ENCODE measurements around the gene SSH2. TPM values are rescaled to one million over a fixed set of nuclear protein-coding genes. Genes with fewer than 3 reads are reported as not detected.
"Not testable (repeated sequence)": the region's sequence is repeated elsewhere in the genome, so short reads cannot be mapped to it uniquely, and the experiment has no call there.

The SSH2 gene
- total RNA-seq, 2 experiments from 2014 or later, result 32.0 to 33.1 TPM

GRCh38 chr17:29664743-29665480 lies 265.1 kb downstream of the SSH2 start:
- ChIA-PET POLR2A (interaction anchor here (0.6 to 2.2 kb wide), 10 partner anchors 9 to 104 kb away, joined by 3 to 12 read pairs (median 4); no protein-coding TSS in a partner anchor), CTCF (interaction anchor here (0.6 to 2.6 kb wide), 6 partner anchors 21 to 428 kb away, joined by 3 to 16 read pairs (median 4); no protein-coding TSS in a partner anchor)
- intact Hi-C loops (cut with micrococcal nuclease), result loop anchor here (1.0 to 2.0 kb wide), 3 partner anchors 40 to 95 kb away; no protein-coding TSS in a partner anchor
- Mint-ChIP-seq H3K27me3 (no peaks in the 10 kb centered on the region), H3K27ac (peak overlapping the region; percentile 84), H3K4me1 (ENCODE audit: low read depth) (peaks cover 33% of the 10 kb centered on the region), H3K36me3 (peaks cover 38% of the 10 kb centered on the region), H3K4me3 (no peak overlapping the region), H3K9me3 (no peaks in the 10 kb centered on the region)
- no peak for DNase-seq

GRCh38 chr17:29663155-29663554 lies 266.9 kb downstream of the SSH2 start:
- no peak overlapping the region for H3K27ac Mint-ChIP-seq
- POLR2A ChIA-PET, result no interaction called here

DNA sequence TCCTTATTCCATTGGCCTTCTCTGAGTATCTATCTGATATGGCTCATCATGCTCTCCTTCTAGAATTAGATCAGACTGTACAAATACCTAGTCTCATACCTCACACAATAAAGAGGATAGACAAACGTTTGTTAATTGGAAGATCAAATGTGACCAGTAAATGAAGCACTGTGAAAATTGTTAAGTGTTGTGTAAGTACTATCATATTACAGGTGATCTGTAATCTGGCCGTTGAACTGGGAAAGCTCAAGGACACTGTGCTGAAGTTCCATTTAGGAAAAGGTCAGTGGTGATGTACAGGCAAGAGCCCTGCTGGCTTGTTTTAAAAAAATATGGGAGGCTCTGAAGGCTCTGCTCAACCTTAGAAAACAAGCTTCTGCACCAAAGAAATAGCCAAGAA lies 268.8 kb downstream of the SSH2 start:
- POLR2A ChIA-PET, result no interaction called here
- intact Hi-C loops (cut with micrococcal nuclease), result no loop called here
- Mint-ChIP-seq H3K4me1 (ENCODE audit: low read depth) (peaks cover 24% of the 10 kb centered on the region), H3K36me3 (peaks cover 23% of the 10 kb centered on the region), H3K4me3 (no peak overlapping the region), H3K9me3 (no peaks in the 10 kb centered on the region), H3K27me3 (no peaks in the 10 kb centered on the region), H3K27ac (peak overlapping the region; percentile 6)
- CTCF ChIA-PET, result no interaction called here
- DNase-seq, result no peak

More at GRCh38 chr17:29663155-29663554, 266.9 kb downstream of the SSH2 start:
- Mint-ChIP-seq H3K27me3 (no peaks in the 10 kb centered on the region), H3K4me1 (ENCODE audit: low read depth) (peaks cover 36% of the 10 kb centered on the region), H3K4me3 (no peak overlapping the region), H3K36me3 (peaks cover 33% of the 10 kb centered on the region), H3K9me3 (no peaks in the 10 kb centered on the region)
- intact Hi-C loops (cut with micrococcal nuclease), result no loop called here
- no peak for DNase-seq
- CTCF ChIA-PET, result interaction anchor here (0.7 to 1.1 kb wide), 4 partner anchors 43 to 118 kb away, joined by 3 to 8 read pairs (median 4); no protein-coding TSS in a partner anchor

- peak; percentile 28 for DNase-seq
- H3K4me3 Mint-ChIP-seq, result no peak overlapping the region
- ChIA-PET POLR2A (no interaction called here), CTCF (interaction anchor here (0.6 to 1.7 kb wide), 5 partner anchors 9 to 149 kb away, joined by 3 to 4 read pairs (median 3); no protein-coding TSS in a partner anchor)
- H3K36me3 Mint-ChIP-seq, result peaks cover 27% of the 10 kb centered on the region
- no peak overlapping the region for H3K27ac Mint-ChIP-seq
- no peaks in the 10 kb centered on the region for H3K27me3 Mint-ChIP-seq
- peaks cover 9% of the 10 kb centered on the region for H3K4me1 Mint-ChIP-seq (ENCODE audit: low read depth)
- no peaks in the 10 kb centered on the region for H3K9me3 Mint-ChIP-seq
- intact Hi-C loops (cut with micrococcal nuclease), result no loop called here
Measured at GRCh38 chr17:29659155-29659554, 270.9 kb downstream of the SSH2 start.

GRCh38 chr17:29655323-29655722 lies 274.7 kb downstream of the SSH2 start:
- no peak overlapping the region for H3K27ac Mint-ChIP-seq
- CTCF ChIA-PET, result interaction anchor here (0.7 to 2.0 kb wide), 3 partner anchors 38 to 443 kb away, joined by 3 to 7 read pairs (median 4); no protein-coding TSS in a partner anchor

GRCh38 chr17:29653995-29654714 lies 275.9 kb downstream of the SSH2 start:
- Mint-ChIP-seq H3K27ac (no peak overlapping the region), H3K27me3 (no peaks in the 10 kb centered on the region), H3K4me1 (ENCODE audit: low read depth) (peaks cover 2% of the 10 kb centered on the region), H3K9me3 (no peaks in the 10 kb centered on the region), H3K36me3 (peaks cover 15% of the 10 kb centered on the region), H3K4me3 (no peak overlapping the region)
- ChIA-PET CTCF (interaction anchor here (0.9 to 2.0 kb wide), 5 partner anchors 15 to 125 kb away, joined by 3 to 7 read pairs (median 6); no protein-coding TSS in a partner anchor), POLR2A (interaction anchor here (0.6 to 1.3 kb wide), 2 partner anchors 15 to 35 kb away, joined by 3 read pairs; no protein-coding TSS in a partner anchor)
- intact Hi-C loops (cut with micrococcal nuclease), result no loop called here
- no peak for DNase-seq

More at GRCh38 chr17:29655323-29655722, 274.7 kb downstream of the SSH2 start:
- POLR2A ChIA-PET, result no interaction called here
- intact Hi-C loops (cut with micrococcal nuclease), result no loop called here
- DNase-seq, result no peak
- H3K4me1 Mint-ChIP-seq (ENCODE audit: low read depth), result peaks cover 4% of the 10 kb centered on the region
- peaks cover 13% of the 10 kb centered on the region for H3K36me3 Mint-ChIP-seq
- no peak overlapping the region for H3K4me3 Mint-ChIP-seq
- no peaks in the 10 kb centered on the region for H3K27me3 Mint-ChIP-seq
- H3K9me3 Mint-ChIP-seq, result no peaks in the 10 kb centered on the region

DNA sequence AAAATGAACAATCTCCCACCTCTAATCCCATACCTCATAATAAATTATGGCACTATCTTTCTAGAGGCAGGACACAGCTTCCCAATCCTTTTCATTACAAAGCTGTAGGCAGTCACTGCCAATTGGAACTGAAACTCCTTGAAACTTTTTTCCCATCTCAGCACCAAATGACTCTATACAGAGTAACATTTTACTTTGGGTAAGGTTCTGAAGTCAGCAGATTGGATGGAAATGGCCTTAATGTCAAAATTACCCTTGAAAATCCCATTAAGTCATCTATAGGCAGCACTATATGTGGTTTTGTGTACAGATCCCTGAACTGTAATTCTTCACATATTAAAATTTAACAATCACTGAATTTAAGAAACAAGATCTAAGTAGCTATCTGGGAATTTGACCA lies 277.1 kb downstream of the SSH2 start:
- no peak overlapping the region for H3K27ac Mint-ChIP-seq
- intact Hi-C loops (cut with micrococcal nuclease), result no loop called here
- no peaks in the 10 kb centered on the region for H3K4me1 Mint-ChIP-seq (ENCODE audit: low read depth)
- ChIA-PET CTCF (interaction anchor here (1.4 kb wide), 1 partner anchor 14 kb away, joined by 6 read pairs; no protein-coding TSS in a partner anchor), POLR2A (interaction anchor here (0.6 kb wide), 1 partner anchor 531 kb away, joined by 3 read pairs; no protein-coding TSS in a partner anchor)
- H3K27me3 Mint-ChIP-seq, result no peaks in the 10 kb centered on the region
- peaks cover 19% of the 10 kb centered on the region for H3K36me3 Mint-ChIP-seq
- H3K4me3 Mint-ChIP-seq, result no peak overlapping the region
- H3K9me3 Mint-ChIP-seq, result no peaks in the 10 kb centered on the region
- no peak for DNase-seq

DNA sequence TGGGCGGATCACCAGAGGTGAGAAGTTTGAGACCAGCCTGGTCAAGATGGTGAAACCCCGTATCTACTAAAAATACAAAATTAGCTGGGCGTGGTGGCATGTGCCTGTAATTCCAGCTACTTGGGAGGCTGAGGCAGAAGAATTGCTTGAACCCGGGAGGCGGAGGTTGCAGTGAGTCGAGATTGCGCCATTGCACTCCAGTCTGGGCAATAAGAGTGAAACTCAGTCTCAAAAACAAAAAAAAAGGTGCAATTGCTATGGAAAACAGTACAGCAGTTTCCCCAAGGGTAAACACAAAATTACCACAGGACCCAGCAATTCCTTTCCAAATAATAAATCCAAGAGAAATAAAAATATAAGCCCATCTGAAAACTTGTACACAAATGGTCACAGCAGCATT lies 278.1 kb downstream of the SSH2 start:
- POLR2A ChIA-PET, result interaction anchor here (0.6 kb wide), 1 partner anchor 11 kb away, joined by 3 read pairs; no protein-coding TSS in a partner anchor
- H3K27ac Mint-ChIP-seq; H3K4me3 Mint-ChIP-seq; H3K4me1 Mint-ChIP-seq (ENCODE audit: low read depth); H3K27me3 Mint-ChIP-seq; DNase-seq; intact Hi-C loops (cut with micrococcal nuclease); H3K9me3 Mint-ChIP-seq: not testable (repeated sequence)
- peaks cover 21% of the 10 kb centered on the region for H3K36me3 Mint-ChIP-seq
- CTCF ChIA-PET, result interaction anchor here (1.0 to 1.7 kb wide), 2 partner anchors 13 to 128 kb away, joined by 3 read pairs; no protein-coding TSS in a partner anchor

DNA sequence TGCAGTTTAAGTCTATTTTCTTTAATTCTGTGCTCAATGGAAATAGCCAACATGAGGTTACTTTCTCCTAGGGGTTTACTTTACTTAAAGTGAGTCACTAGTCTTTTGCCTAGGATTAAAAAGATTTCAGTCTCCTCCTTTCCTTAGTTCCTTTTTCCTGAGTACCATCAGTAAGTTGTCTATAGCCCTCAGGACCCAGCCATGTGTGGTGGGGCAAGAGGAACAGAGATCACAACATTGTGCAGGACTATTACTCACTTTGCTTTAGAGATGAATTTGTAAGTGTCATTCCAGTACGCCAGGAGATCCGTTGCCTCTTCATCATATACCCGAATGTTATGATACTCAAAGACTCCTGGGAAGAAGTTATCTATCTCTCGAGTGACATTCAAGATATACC lies 279.6 kb downstream of the SSH2 start:
- Mint-ChIP-seq H3K36me3 (peaks cover 14% of the 10 kb centered on the region), H3K4me1 (ENCODE audit: low read depth) (peaks cover 6% of the 10 kb centered on the region), H3K4me3 (no peak overlapping the region), H3K27ac (no peak overlapping the region), H3K9me3 (no peaks in the 10 kb centered on the region), H3K27me3 (no peaks in the 10 kb centered on the region)
- no peak for DNase-seq
- ChIA-PET POLR2A (no interaction called here), CTCF (no interaction called here)
- intact Hi-C loops (cut with micrococcal nuclease), result no loop called here

- peaks cover 14% of the 10 kb centered on the region for H3K4me1 Mint-ChIP-seq (ENCODE audit: low read depth)
- H3K27me3 Mint-ChIP-seq, result no peaks in the 10 kb centered on the region
- no peak overlapping the region for H3K4me3 Mint-ChIP-seq
- DNase-seq, result no peak
- ChIA-PET POLR2A (no interaction called here), CTCF (no interaction called here)
- H3K27ac Mint-ChIP-seq, result no peak overlapping the region
- intact Hi-C loops (cut with micrococcal nuclease), result no loop called here
- H3K36me3 Mint-ChIP-seq, result peaks cover 16% of the 10 kb centered on the region
- H3K9me3 Mint-ChIP-seq, result no peaks in the 10 kb centered on the region
Measured at GRCh38 chr17:29649359-29649758, 280.7 kb downstream of the SSH2 start.

DNA sequence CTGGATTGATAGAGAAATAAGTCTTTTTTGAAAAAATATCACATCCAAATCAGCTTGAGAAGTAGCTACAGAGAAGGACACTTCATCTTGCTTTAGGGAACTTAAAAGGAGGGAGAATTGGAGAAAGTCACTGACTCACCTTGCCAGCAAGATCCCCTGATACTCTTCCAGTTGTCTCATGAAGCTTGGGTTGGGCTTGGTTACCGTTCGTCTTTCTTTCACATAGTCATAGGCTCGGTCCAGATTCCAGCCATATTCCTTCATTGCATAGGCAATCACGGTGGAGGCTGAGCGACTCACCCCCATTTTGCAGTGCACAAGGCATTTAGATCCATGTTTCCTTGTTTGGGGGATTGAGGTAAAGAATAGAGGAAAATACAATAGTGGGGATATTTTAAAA lies 282.0 kb downstream of the SSH2 start:
- POLR2A ChIA-PET, result no interaction called here
- Mint-ChIP-seq H3K4me1 (ENCODE audit: low read depth) (peaks cover 14% of the 10 kb centered on the region), H3K27ac (no peak overlapping the region), H3K9me3 (no peaks in the 10 kb centered on the region), H3K27me3 (no peaks in the 10 kb centered on the region), H3K36me3 (peaks cover 16% of the 10 kb centered on the region), H3K4me3 (no peak overlapping the region)
- DNase-seq, result no peak
- intact Hi-C loops (cut with micrococcal nuclease), result no loop called here
- CTCF ChIA-PET, result interaction anchor here (0.9 kb wide), 1 partner anchor 8 kb away, joined by 4 read pairs; no protein-coding TSS in a partner anchor

GRCh38 chr17:29645515-29646051 lies 284.4 kb downstream of the SSH2 start:
- H3K36me3 Mint-ChIP-seq, result peaks cover 16% of the 10 kb centered on the region
- peak overlapping the region; percentile 64 for H3K27ac Mint-ChIP-seq
- peak; percentile 26 for DNase-seq
- CTCF ChIA-PET, result interaction anchor here (0.7 kb wide), 1 partner anchor 27 kb away, joined by 3 read pairs; no protein-coding TSS in a partner anchor
- intact Hi-C loops (cut with micrococcal nuclease), result no loop called here
- H3K4me1 Mint-ChIP-seq (ENCODE audit: low read depth), result peaks cover 16% of the 10 kb centered on the region
- H3K9me3 Mint-ChIP-seq, result no peaks in the 10 kb centered on the region
- H3K27me3 Mint-ChIP-seq, result no peaks in the 10 kb centered on the region
- POLR2A ChIA-PET, result no interaction called here
- H3K4me3 Mint-ChIP-seq, result no peak overlapping the region
